ENCODE results near the gene LRRC1.

GRCh38 chr6:53828215-53828614, 33.4 kb downstream of the LRRC1 start:
- TF ChIP-seq CTCF (conservative IDR thresholded peaks at IDR 0.05 in 1 of 2, IDR thresholded peaks at IDR 0.05 in 1 of 2; ENCODE audit: low read depth in 1 of 2, low read length in 2 of 2) = no peak
- TF ChIP-seq EZH2 (IDR thresholded peaks at IDR 0.05; ENCODE audit: low read length, missing control alignments) = no peak

Measured in fibroblast of lung (primary cell).